AG08396 (cell line): ENCODE measurements around the gene TGFA.

Experiments used
- DNase-seq: peaks from one replicate; pipeline ENCODE4 v3.0.0; 2012; ENCODE audit warnings: low spot score, mixed read lengths

TGFA gene

DNA sequence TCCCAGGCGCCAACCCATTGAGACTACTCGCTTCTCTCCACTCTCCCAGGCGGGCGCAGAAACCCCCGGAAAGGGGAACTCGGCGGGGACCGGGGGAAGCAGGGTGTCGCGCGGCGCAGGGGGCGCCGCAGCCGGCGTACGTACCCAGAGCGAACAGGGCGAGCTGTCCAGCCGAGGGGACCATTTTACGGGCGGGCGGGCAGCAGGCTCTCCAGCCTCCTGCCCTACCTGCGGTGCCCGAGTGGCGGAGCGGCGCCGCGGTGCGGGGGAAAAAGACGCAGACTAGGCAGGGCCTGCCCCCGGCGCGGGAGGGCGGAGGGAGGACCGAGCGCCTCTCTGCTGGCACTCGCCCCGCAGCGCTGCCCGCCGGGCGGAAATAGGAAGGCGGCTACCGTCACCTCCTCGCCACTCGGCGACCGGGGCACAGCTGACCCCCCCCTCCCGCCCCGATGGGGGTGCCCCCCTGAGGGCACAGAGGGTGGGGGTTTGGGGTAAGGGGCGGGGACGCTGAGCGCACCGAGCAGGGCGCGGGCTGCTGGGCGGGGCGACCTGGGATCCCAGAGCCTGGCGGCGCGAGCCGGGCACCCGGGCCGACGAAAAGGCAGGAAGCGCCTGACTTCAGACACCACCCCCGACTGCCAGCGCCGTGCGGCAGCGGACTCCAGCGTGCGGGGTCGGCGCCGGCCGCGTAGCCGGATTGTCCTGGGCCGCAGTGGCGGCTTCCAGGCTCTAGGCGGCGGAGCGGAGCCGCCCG, at the start of gene TGFA:
TGFA (minus strand) TSS at position 243 of the 754 bp plus-strand sequence; CDS start at position 184, 59 bp downstream.
- peak; percentile 71 for DNase-seq

DNA sequence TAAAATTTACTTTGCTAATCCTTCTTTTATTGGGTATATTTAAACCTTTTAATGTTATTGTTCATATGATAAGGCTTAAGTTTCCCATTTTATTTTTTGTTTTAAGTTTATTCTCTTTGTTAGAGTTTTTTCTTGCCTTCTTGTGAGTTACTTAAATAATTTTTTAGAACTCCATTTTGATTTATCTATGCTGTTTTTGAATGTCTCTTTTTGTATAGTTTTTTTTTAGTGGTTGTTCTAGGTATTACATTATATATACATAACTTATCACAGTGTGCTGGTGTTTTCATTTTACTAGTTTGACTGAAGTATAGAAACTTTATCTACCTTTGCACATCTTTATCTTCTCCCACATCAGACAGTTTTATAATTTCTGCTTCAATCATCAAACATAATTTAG, 49.4 kb upstream of the TGFA start:
- DNase-seq: no peak

DNA sequence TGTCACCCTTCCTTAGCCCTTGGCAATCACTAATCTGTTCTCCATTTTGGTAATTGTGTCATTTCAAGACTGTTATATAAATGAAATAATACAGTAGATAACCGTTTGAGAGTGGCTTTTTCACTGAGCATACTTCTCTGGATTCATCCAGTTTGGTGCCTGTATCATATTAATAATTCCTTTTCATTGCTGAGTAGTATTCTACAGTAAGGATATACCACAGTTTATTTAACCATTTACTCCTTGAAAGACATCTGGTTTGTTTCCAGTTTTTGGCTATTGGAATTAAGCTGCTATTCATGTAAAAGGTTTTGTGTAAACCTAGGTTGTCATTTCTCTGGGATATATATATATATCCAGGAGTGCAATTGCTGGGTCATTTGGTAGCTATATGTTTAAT, 44.6 kb upstream of the TGFA start:
- no peak for DNase-seq

DNA sequence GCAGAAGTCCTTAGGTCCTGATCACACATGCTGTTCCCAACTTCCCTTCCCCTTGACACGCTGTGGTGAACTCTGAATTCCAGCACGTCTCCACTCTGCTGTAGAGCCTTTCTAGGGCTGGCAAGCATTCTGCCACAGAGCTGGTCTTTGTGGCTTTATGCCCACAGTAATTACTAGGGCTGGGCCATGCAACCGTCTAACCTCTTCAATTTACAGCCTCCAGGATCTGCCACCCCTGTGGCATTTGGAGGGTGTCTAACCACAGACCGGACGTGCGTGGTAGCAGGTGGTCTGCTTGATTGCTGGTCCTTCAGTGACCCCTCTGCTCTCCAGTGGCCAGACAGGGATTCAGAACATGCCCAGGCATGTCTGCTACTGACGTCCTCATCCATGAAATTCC, 43.1 kb upstream of the TGFA start:
- DNase-seq: no peak

DNA sequence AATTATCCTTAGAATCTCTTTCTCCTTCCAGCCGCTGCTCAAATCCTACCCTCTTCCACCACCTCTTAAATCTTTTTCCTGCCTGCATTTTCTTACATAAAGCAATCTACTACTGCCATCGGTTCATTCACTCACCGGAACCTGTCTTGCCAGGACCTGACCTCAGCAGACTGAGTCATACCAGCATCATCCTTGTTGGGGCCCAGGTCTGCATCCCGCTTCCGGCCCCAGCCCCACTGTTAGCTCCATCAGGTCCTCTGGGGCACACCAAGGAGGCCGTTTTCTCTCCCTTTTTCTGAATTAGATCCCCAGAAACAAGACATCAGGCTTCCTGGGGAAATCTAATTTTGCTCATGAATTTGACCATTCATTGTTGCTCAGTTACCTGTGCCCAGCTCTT, 42.7 kb upstream of the TGFA start:
- no peak for DNase-seq

- DNase-seq: no peak
Observed at GRCh38 chr2:70583091-70583490, 29.5 kb upstream of the TGFA start.

GRCh38 chr2:70580352-70580751, 26.7 kb upstream of the TGFA start:
- no peak for DNase-seq

- DNase-seq: no peak
Observed at GRCh38 chr2:70574618-70575017, 21.0 kb upstream of the TGFA start.

- no peak for DNase-seq
Observed at GRCh38 chr2:70574109-70574508, 20.5 kb upstream of the TGFA start.

DNA sequence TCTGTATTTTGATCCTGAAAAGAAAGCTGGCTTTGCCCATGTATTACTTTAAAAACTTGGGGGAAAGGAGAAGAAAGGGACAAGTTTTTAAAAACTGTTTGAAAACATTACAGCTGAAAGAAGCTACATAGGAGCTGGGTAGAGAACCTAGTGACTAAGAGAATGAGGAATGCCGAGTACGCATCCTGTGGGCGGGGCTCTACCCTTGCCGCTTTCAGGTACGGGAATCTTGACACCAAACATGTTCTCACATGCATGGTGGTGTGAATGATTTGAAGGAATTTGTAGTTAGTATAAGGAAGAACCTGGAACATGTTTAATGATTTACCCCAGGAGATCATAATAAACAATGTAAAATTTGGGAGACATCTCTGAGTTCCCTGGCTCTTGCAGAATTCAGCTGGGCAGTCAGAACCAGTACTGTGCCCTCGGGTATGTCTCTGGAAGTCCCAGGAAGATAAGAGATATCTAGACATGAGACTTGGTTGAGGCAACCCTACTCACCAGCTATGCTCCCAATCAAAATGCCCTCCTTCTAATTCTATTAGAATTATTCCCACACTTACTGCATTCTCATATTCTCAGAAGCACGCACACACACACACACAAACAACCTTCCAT, 16.5 kb upstream of the TGFA start:
- peak; percentile 59 for DNase-seq

- no peak for DNase-seq
Observed at GRCh38 chr2:70569559-70569958, 15.9 kb upstream of the TGFA start.

- no peak for DNase-seq
Observed at GRCh38 chr2:70566906-70567305, 13.3 kb upstream of the TGFA start.

GRCh38 chr2:70566464-70566863, 12.8 kb upstream of the TGFA start:
- no peak for DNase-seq

DNA sequence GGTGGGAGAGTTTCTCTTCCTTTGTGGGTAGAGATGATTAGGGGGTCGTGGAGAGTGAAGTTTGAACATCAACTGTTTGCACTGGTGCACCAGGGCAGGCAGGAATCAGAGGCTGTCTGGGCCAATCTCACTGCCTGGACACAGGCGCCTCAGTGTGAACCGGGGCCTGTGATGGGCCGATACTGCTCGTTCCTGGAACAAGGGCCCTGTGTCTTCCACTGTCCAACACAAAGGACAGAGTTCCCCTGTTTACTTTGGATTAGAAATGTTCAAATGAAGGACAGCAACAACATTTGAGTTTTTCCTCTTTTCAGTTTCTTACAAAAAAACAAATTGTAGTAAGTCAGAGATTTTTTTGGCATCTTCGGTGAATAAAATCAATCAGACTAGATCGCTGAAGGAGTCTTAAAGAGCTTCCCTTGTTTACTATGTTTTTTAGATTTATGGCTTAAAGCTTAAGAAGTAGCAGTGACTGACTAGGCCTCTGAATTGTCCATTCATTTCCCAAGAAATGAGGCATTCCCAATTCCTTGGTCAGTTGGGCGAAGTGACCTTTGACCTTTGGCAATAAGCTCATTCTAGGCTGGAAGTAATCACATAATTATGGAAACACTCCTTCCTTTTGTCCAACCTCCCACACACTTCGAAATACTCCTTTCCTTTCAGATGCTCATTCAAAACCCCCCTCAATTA, 11.6 kb upstream of the TGFA start:
- no peak for DNase-seq

- DNase-seq: no peak
Observed at GRCh38 chr2:70561893-70562292, 8.3 kb upstream of the TGFA start.

DNA sequence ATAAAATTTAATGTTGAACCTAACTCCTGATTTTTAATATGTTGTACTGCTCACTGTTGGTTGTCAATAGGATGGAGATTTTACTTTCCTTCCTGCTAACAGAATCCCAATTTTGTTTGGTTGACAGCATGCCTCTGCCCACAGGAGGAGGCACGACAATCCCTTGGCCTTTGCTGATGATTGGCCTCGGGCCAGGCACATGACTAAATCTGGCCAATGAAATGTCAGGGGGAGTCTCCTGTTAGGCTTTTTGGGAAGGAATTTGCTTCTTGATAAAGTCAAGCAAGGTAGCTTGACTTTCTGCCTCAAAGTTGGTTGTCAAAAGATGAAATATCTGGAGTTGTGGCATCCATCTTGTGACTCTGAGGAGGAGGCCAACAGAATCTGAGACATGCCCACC, 6.8 kb upstream of the TGFA start:
- no peak for DNase-seq

DNA sequence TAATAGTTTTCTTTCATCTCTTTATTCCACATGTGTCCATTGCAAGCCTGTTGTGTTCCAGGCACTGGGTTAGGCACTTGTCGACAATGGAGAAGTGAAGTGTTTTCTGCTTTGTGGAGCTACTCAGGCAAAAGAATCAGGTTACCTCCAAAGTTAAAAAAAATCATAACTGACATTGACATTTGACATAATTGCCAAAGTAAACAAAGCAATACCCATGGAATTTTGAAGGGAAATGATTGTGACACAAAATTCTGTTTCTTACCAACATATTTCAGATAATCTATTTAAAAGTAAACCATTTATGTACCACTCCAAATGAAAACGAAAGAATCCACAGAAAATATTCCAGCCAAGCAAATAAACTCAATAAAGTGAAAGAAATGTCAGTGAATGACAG, 6.4 kb upstream of the TGFA start:
- no peak for DNase-seq

DNA sequence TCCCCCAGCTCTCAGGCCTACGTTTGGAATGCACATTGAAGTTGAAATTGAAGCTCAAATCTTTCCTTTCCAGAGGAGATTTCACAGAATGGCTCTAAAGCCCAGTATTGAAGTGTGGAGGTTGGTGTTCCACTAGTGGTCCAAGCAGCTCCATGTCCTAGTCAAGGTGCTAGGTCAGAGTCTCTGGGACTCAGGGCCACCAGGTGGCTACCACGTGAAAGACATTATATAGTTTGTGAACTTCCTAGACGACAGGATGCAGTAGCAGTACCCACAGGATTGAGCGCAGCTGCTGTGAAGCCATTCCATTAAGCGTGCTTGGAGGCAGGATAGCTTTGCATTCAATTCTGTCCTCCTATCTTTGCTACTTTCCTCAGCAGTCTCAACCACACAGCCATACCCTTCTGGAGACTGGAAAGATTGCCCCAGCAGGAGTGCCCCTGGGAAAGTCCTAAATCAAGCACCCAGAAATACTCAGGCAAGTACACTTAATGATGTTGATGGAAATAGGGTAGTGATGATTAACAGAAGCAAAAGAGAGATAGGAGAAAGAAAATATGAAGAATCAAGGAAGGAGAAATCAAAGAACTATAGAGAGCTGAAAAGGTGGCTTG, 4.7 kb upstream of the TGFA start:
- no peak for DNase-seq

GRCh38 chr2:70557171-70557838, 3.7 kb upstream of the TGFA start:
- no peak for DNase-seq

DNA sequence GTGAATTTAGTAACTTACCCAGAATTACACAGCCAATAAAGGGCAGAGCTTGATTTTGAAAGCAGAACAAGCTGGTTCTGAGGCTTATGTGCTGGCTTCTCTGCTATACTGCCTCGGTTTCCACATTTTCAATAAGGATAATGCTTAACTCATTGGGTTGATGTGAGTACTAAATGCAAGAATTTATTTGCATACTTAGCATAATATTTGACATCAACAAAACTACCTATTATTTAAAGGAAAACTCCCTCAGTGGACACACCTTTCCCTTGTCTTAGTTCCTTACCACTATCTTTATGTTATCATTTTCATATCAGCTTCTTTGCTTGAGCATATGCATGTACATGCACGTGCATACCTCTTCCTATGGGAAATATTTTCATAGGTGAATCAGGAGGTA, 3.0 kb upstream of the TGFA start:
- no peak for DNase-seq

GRCh38 chr2:70554338-70554892, 789 bp upstream of the TGFA start:
- no peak for DNase-seq

DNA sequence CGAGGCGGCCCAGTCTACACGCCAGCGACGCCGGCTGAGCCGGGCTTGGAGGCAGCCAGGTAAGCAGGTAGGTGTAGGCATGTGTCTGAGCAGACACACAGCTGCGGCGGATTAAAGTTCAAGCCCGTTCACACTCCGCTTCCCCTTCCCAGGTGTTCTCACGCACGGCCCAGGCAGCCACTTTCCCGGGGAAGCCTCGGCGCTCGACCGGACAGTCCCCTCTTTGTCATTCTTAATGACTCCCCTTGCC, 367 bp downstream of the TGFA start:
- no peak for DNase-seq
